IMR-90 (cell line): ENCODE data around the gene AOPEP. TPM values are rescaled to one million over a fixed set of nuclear protein-coding genes. Genes with fewer than 3 reads are reported as not detected.

Experiments used
- ATAC-seq: fragments of 200-7000 bp; cut with Tn5 transposase; 2 replicates; pipeline ENCODE4 v1.9.1; 2020; ENCODE audit warnings: low read depth, mild to moderate bottlenecking, moderate library complexity
- BruUV-seq: library from RNA; stranded (reverse); fragments of 400-500 nt; replicated peaks from 2 replicates; lab custom pipeline; 2021; lab: Mats Ljungman, UMichigan
- CTCF ChIA-PET: fragments of 300-600 bp; formaldehyde crosslinking; extraction: SDS; loops from one replicate; lab custom pipeline; 2021; ENCODE audit warnings: antibody characterized with exemption; lab: Yijun Ruan, JAX
- POLR2A ChIA-PET: fragments of 300-600 bp; sonication (Branson Sonifier 250); formaldehyde crosslinking; loops from one replicate; lab custom pipeline; 2022; ENCODE audit warnings: antibody characterized with exemption; ENCODE audit not compliant: unreplicated experiment; lab: Charles Lee
- DNase-seq: peaks from one replicate; pipeline ENCODE4 v3.0.0; 2013
- H2AFZ ChIP-seq: replicated peaks from 2 replicates; pipeline ENCODE3; 2013; ENCODE audit warnings: low read length, mild to moderate bottlenecking; ENCODE audit not compliant: poor library complexity
- H2AK5ac ChIP-seq: 2 replicates; pipeline ENCODE4 v1.6.1; 2013; ENCODE audit warnings: low read depth, low read length, inconsistent platforms
- H2AK9ac ChIP-seq: replicated peaks from 2 replicates; pipeline ENCODE3; 2013; ENCODE audit warnings: mild to moderate bottlenecking, low read depth, low read length, moderate library complexity; ENCODE audit not compliant: poor library complexity
- H2BK120ac ChIP-seq: 2 replicates; pipeline ENCODE4 v1.6.1; 2013; ENCODE audit warnings: low read depth, low read length, inconsistent platforms
- H2BK15ac ChIP-seq: 3 replicates; pipeline ENCODE4 v1.6.1; 2013; ENCODE audit warnings: low read depth, low read length, inconsistent platforms
- H2BK20ac ChIP-seq: 2 replicates; pipeline ENCODE4 v1.6.1; 2013; ENCODE audit warnings: low read depth, mild to moderate bottlenecking, inconsistent platforms, low read length, moderate library complexity
- H2BK5ac ChIP-seq: 2 replicates; pipeline ENCODE4 v1.6.1; 2013; ENCODE audit warnings: mild to moderate bottlenecking, low read depth, low read length, inconsistent platforms; ENCODE audit not compliant: poor library complexity, severe bottlenecking
- H3K14ac ChIP-seq: replicated peaks from 2 replicates; pipeline ENCODE4 v1.6.1; 2013; ENCODE audit warnings: low read depth, low read length, inconsistent platforms
- H3K18ac ChIP-seq: 2 replicates; pipeline ENCODE4 v1.6.1; 2013; ENCODE audit warnings: low read depth, low read length, control low read depth
- H3K23ac ChIP-seq: 2 replicates; pipeline ENCODE4 v1.6.1; 2013; ENCODE audit warnings: low read depth, low read length, inconsistent platforms
- H3K27ac ChIP-seq: 2 replicates; pipeline ENCODE4 v1.5.1; 2013; ENCODE audit warnings: mild to moderate bottlenecking, control low read depth, low read length; ENCODE audit not compliant: insufficient read depth
- H3K27me3 ChIP-seq: 2 replicates; pipeline ENCODE4 v1.6.1; 2013; ENCODE audit warnings: low read length; ENCODE audit not compliant: control insufficient read depth, insufficient read depth
- H3K36me3 ChIP-seq: 2 replicates; pipeline ENCODE4 v1.6.1; 2013; ENCODE audit warnings: low read length, mixed read lengths; ENCODE audit not compliant: control insufficient read depth, insufficient read depth
- H3K4ac ChIP-seq: 2 replicates; pipeline ENCODE4 v1.6.1; 2013; ENCODE audit warnings: low read depth, low read length, inconsistent platforms
- H3K4me1 ChIP-seq: 2 replicates; pipeline ENCODE4 v1.6.1; 2013; ENCODE audit warnings: low read length, mixed read lengths; ENCODE audit not compliant: control insufficient read depth, insufficient read depth
- H3K4me2 ChIP-seq: 2 replicates; pipeline ENCODE4 v1.6.1; 2013; ENCODE audit warnings: low read depth, mild to moderate bottlenecking, control low read depth, low read length, moderate library complexity
- H3K4me3 ChIP-seq: 2 replicates; pipeline ENCODE4 v1.5.1; 2013; ENCODE audit warnings: low read depth, mild to moderate bottlenecking, control low read depth, low read length, moderate library complexity; ENCODE audit not compliant: insufficient read depth
- H3K56ac ChIP-seq: 2 replicates; pipeline ENCODE4 v1.6.1; 2013; ENCODE audit warnings: low read length, inconsistent platforms; ENCODE audit not compliant: insufficient read depth; ENCODE audit errors: extremely low read depth
- H3K79me1 ChIP-seq, 2 experiments: 2 replicates each; pipeline ENCODE4 v1.6.1; 2013; ENCODE audit warnings: low read length in 2 of 2, inconsistent platforms in 1 of 2, low read depth in 1 of 2
- H3K9ac ChIP-seq: 2 replicates; pipeline ENCODE4 v1.6.1; 2013; ENCODE audit warnings: low read depth, low read length, control low read depth
- H3K9me1 ChIP-seq: 2 replicates; pipeline ENCODE4 v1.6.1; 2013; ENCODE audit warnings: low read length, inconsistent platforms; ENCODE audit not compliant: insufficient read depth
- H3K9me3 ChIP-seq: 2 replicates; pipeline ENCODE4 v1.6.1; 2013; ENCODE audit warnings: low read length; ENCODE audit not compliant: control insufficient read depth, insufficient read depth
- H4K20me1 ChIP-seq: 2 replicates; pipeline ENCODE4 v1.6.1; 2013; ENCODE audit warnings: low read length, inconsistent platforms; ENCODE audit not compliant: insufficient read depth
- H4K5ac ChIP-seq: 2 replicates; pipeline ENCODE4 v1.6.1; 2013; ENCODE audit warnings: mild to moderate bottlenecking, low read depth, low read length, control low read depth
- H4K8ac ChIP-seq, 2 experiments: 2 replicates each; pipeline ENCODE4 v1.6.1; 2013; ENCODE audit warnings: low read depth in 2 of 2, low read length in 2 of 2, control low read depth in 1 of 2, inconsistent platforms in 1 of 2
- H4K91ac ChIP-seq: 2 replicates; pipeline ENCODE4 v1.6.1; 2013; ENCODE audit warnings: low read depth, low read length, inconsistent platforms; ENCODE audit not compliant: insufficient read depth
- CEBPB ChIP-seq: IDR thresholded peaks from 2 replicates; pipeline ENCODE4 v1.6.1; 2012; ENCODE audit warnings: low read depth, low read length, improper control_type of control experiment
- MAZ ChIP-seq: IDR thresholded peaks from 2 replicates; pipeline ENCODE4 v1.6.1; 2012; ENCODE audit warnings: low read depth, mild to moderate bottlenecking, low read length, improper control_type of control experiment, moderate library complexity, borderline replicate concordance
- MXI1 ChIP-seq: IDR thresholded peaks from 2 replicates; pipeline ENCODE4 v1.6.1; 2012; ENCODE audit warnings: low read depth, mild to moderate bottlenecking, low read length, moderate library complexity, borderline replicate concordance
- NFE2L2 ChIP-seq: fragments of 150-350 bp; IDR thresholded peaks from 2 replicates; pipeline ENCODE4 v1.6.1; 2016; ENCODE audit warnings: low read depth, mild to moderate bottlenecking, low read length
- POLR2A ChIP-seq: IDR thresholded peaks from 2 replicates; pipeline ENCODE4 v1.6.1; 2012; ENCODE audit warnings: mild to moderate bottlenecking, low read depth, low read length
- RAD21 ChIP-seq: IDR thresholded peaks from 2 replicates; pipeline ENCODE4 v1.6.1; 2012; ENCODE audit warnings: low read length, improper control_type of control experiment
- RFX5 ChIP-seq: IDR thresholded peaks from 2 replicates; pipeline ENCODE4 v1.8.0; 2012; ENCODE audit warnings: low read depth, mild to moderate bottlenecking, low read length, moderate library complexity
- SMC3 ChIP-seq: fragments of 150-350 bp; IDR thresholded peaks from 2 replicates; pipeline ENCODE4 v1.6.1; 2016; ENCODE audit warnings: low read depth, mild to moderate bottlenecking, antibody characterized with exemption, low read length, moderate library complexity
- WGBS, 2 experiments: methylation state at CpG; one replicate each; pipeline versions ENCODE4 v1.1.5 to v1.1.7; 2013; ENCODE audit warnings: missing lambda C conversion rate in 2 of 2; ENCODE audit not compliant: insufficient read length in 1 of 2; ENCODE audit errors: extremely low coverage in 2 of 2; 5-methylcytosine and 5-hydroxymethylcytosine counted together
- dilution Hi-C: fragments of 300-500 bp; cut with HindIII; formaldehyde crosslinking; loops from one replicate; pipeline ENCODE4 v1.14.3; 2018; ENCODE audit warnings: low sequenced_read_pairs; ENCODE audit not compliant: unreplicated experiment
- in situ Hi-C: fragments of 300-500 bp; cut with MboI; formaldehyde crosslinking; loops from 3 replicates; pipeline ENCODE4 v1.14.3; 2019; ENCODE audit warnings: low sequenced_read_pairs, inconsistent platforms, mixed read lengths
- intact Hi-C: fragments of 100-400 bp; cut with micrococcal nuclease; formaldehyde crosslinking; loops from 2 replicates; pipeline ENCODE4 v1.10.0; 2022
- polyA plus RNA-seq, 3 experiments: library from polyadenylated mRNA; depleted of rRNA; stranded (reverse); fragments of >200 nt; gene quantifications; 2 replicates each; pipeline ENCODE4 v1.2.3, GENCODE V29; 2012; ENCODE audit warnings: low replicate concordance in 1 of 3
- total RNA-seq: library from RNA; depleted of rRNA; stranded (reverse); fragments of >200 nt; gene quantifications from 2 replicates; pipeline ENCODE4 v1.2.3, GENCODE V29; 2012
- TF ChIP-seq, protein P1 (sequence below): fragments of 150-350 bp; IDR thresholded peaks from 2 replicates; pipeline ENCODE4 v1.6.1; 2016; ENCODE audit warnings: low read depth, mild to moderate bottlenecking, low read length, moderate library complexity, borderline replicate concordance
- TF ChIP-seq, protein P2 (sequence below): conservative IDR thresholded peaks from 2 replicates; pipeline ENCODE4 v1.5.1; 2012; ENCODE audit warnings: mild to moderate bottlenecking, low read depth, low read length, improper control_type of control experiment

The AOPEP gene
- total and polyA plus RNA-seq, 2 of the 4 experiments (the other 2 are of a cell fraction), result 34.9 to 38.7 TPM

DNA sequence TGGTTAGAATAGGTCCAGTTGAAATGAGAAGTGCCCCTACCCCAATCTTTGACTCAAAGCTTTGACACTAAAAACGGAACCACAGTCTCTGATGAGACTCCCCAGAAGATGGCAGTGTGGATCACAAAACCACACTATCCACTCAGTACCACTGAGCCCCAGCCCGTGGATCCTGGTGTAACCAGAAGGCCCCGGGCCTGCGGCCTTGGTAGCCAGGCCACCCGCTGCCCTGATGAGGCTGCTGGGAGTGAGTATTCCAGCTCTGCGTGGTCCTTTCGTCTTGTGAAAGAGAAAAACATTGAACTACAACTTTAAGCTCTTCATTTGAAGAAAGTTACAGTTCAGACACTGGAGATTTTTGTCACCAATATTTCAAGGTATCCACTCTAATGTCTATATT is 45.0 kb upstream of the AOPEP start:
- peak overlapping the region in 1 of 2 experiments; percentile 89; a peak in 2 of 4 replicates for H4K8ac ChIP-seq
- H3K56ac ChIP-seq, result no peak overlapping the region
- H3K9me1 ChIP-seq, result no peaks in the 10 kb centered on the region
- 0 out of 2 replicates have a peak overlapping the region, but pooled peaks have one; percentile 30 for H3K9ac ChIP-seq
- peak overlapping the region; percentile 81 for H2BK20ac ChIP-seq
- dilution Hi-C loops (no loop called here), in situ Hi-C loops (loop anchor here (5.0 to 10.0 kb wide), 2 partner anchors 323 to 446 kb away; no protein-coding TSS in a partner anchor), intact Hi-C loops (loop anchor here (1.0 to 5.0 kb wide), 6 partner anchors 101 to 450 kb away; no protein-coding TSS in a partner anchor)
- H3K23ac ChIP-seq, result peak overlapping the region; percentile 46; the same call in 1 of the 2 replicates
- H4K91ac ChIP-seq, result peak overlapping the region; percentile 68; the same call in 1 of the 2 replicates
- H3K14ac ChIP-seq, result 0 out of 2 replicates have a peak overlapping the region, but pooled peaks have one; percentile 56
- H3K36me3 ChIP-seq, result no peaks in the 10 kb centered on the region
- no TSS peak for BruUV-seq
- H3K27me3 ChIP-seq, result no peaks in the 10 kb centered on the region; the same call in 1 of the 2 replicates
- DNase-seq (peak; percentile 80), ATAC-seq (peak; percentile 99)
- H4K20me1 ChIP-seq, result no peaks in the 10 kb centered on the region
- no peak overlapping the region; the same call in 2 of the 3 replicates for H2BK15ac ChIP-seq
- H2BK5ac ChIP-seq, result no peak overlapping the region
- no peak overlapping the region for H3K4me2 ChIP-seq
- H2BK120ac ChIP-seq, result peak overlapping the region; percentile 87
- peak overlapping the region; percentile 75 for H3K4ac ChIP-seq
- WGBS, 2 experiments, result no CpG with 5 or more reads among the region's 7 CpGs
- peak overlapping the region; percentile 94 for H2AK5ac ChIP-seq
- no peak overlapping the region for H3K18ac ChIP-seq
- ChIA-PET CTCF (interaction anchor here (0.6 to 3.4 kb wide), 23 partner anchors 13 to 591 kb away, joined by 3 to 47 read pairs (median 3); no protein-coding TSS in a partner anchor), POLR2A (interaction anchor here (0.6 kb wide), 1 partner anchor 453 kb away, joined by 3 read pairs; no protein-coding TSS in a partner anchor)
- H3K4me3 ChIP-seq, result no peak overlapping the region
- H2AK9ac ChIP-seq, result peak overlapping the region; percentile 3
- H3K79me1 ChIP-seq, result no peaks in the 10 kb centered on the region
- TF ChIP-seq CEBPB (no peak), RFX5 (no peak), NFE2L2 (no peak), MAZ (0 out of 2 replicates have a peak, but pooled peaks have one; percentile 24), MXI1 (no peak), SMC3 (peak; percentile 85), RAD21 (peak; percentile 92), POLR2A (no peak)
- TF ChIP-seq, protein P1, sequence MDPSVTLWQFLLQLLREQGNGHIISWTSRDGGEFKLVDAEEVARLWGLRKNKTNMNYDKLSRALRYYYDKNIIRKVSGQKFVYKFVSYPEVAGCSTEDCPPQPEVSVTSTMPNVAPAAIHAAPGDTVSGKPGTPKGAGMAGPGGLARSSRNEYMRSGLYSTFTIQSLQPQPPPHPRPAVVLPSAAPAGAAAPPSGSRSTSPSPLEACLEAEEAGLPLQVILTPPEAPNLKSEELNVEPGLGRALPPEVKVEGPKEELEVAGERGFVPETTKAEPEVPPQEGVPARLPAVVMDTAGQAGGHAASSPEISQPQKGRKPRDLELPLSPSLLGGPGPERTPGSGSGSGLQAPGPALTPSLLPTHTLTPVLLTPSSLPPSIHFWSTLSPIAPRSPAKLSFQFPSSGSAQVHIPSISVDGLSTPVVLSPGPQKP, result no peak
- TF ChIP-seq, protein P2, sequence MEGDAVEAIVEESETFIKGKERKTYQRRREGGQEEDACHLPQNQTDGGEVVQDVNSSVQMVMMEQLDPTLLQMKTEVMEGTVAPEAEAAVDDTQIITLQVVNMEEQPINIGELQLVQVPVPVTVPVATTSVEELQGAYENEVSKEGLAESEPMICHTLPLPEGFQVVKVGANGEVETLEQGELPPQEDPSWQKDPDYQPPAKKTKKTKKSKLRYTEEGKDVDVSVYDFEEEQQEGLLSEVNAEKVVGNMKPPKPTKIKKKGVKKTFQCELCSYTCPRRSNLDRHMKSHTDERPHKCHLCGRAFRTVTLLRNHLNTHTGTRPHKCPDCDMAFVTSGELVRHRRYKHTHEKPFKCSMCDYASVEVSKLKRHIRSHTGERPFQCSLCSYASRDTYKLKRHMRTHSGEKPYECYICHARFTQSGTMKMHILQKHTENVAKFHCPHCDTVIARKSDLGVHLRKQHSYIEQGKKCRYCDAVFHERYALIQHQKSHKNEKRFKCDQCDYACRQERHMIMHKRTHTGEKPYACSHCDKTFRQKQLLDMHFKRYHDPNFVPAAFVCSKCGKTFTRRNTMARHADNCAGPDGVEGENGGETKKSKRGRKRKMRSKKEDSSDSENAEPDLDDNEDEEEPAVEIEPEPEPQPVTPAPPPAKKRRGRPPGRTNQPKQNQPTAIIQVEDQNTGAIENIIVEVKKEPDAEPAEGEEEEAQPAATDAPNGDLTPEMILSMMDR, result peak; percentile 85
- no peak overlapping the region for H4K5ac ChIP-seq
- H3K4me1 ChIP-seq, result no peaks in the 10 kb centered on the region; the same call in 1 of the 2 replicates
- peak overlapping the region; percentile 87 for H2AFZ ChIP-seq
- no peaks in the 10 kb centered on the region for H3K9me3 ChIP-seq
- no peak overlapping the region for H3K27ac ChIP-seq
